SU-DHL-6 (cell line): Measurements from ENCODE around the gene DSP.
A peak's percentile ranks its signal among the peaks of the same experiment; 100 is the strongest.

Experiments
- H2AFZ ChIP-seq: fragments of 200-600 bp; sonication (generic); 2 replicates; pipeline ENCODE4 v1.6.1; 2014; ENCODE audit warnings: low read depth, mild to moderate bottlenecking, moderate library complexity, mixed read lengths, antibody characterized with exemption, low read length; ENCODE audit not compliant: severe bottlenecking
- H3F3A ChIP-seq: fragments of 200-600 bp; shearing (Covaris generic); 2 replicates; pipeline ENCODE4 v1.6.0; 2016; ENCODE audit warnings: antibody characterized with exemption, mild to moderate bottlenecking; ENCODE audit not compliant: insufficient read depth
- H3K27ac ChIP-seq: fragments of 200-600 bp; sonication (generic); 2 replicates; pipeline ENCODE4 v1.5.1; 2016; ENCODE audit warnings: low read depth, mild to moderate bottlenecking, low read length, moderate library complexity, mixed read lengths
- H3K27me3 ChIP-seq: fragments of 200-600 bp; sonication (generic), shearing (Covaris generic); 2 replicates; pipeline ENCODE4 v1.6.0; 2014; ENCODE audit warnings: mild to moderate bottlenecking, low read length
- H3K36me3 ChIP-seq: fragments of 200-600 bp; sonication (generic); 2 replicates; pipeline ENCODE4 v1.6.1; 2014; ENCODE audit warnings: mild to moderate bottlenecking, low read length, mixed read lengths
- H3K4me2 ChIP-seq: fragments of 300-600, 200-600 bp; shearing (Covaris generic), sonication (generic); 2 replicates; pipeline ENCODE4 v1.6.0; 2014; ENCODE audit warnings: low read length, low read depth, mild to moderate bottlenecking; ENCODE audit not compliant: poor library complexity, severe bottlenecking
- H3K4me3 ChIP-seq: fragments of 200-600 bp; sonication (generic); 2 replicates; pipeline ENCODE4 v1.5.1; 2014; ENCODE audit warnings: antibody characterized with exemption, low read length, mild to moderate bottlenecking, mixed read lengths; ENCODE audit not compliant: insufficient read depth, poor library complexity, severe bottlenecking
- H3K79me2 ChIP-seq: fragments of 200-600 bp; sonication (generic); 2 replicates; pipeline ENCODE4 v1.6.1; 2014; ENCODE audit warnings: mild to moderate bottlenecking, low read length, moderate library complexity; ENCODE audit not compliant: insufficient read depth
- H3K9ac ChIP-seq: fragments of 200-600 bp; sonication (generic); 2 replicates; pipeline ENCODE4 v1.7.0; 2014; ENCODE audit warnings: mild to moderate bottlenecking, low read length
- H3K9me2 ChIP-seq: fragments of 200-600 bp; sonication (generic); replicated peaks from 2 replicates; pipeline ENCODE4 v1.6.1; 2014; ENCODE audit warnings: low read length; ENCODE audit not compliant: insufficient read depth
- H3K9me3 ChIP-seq: fragments of 200-600 bp; sonication (generic); 2 replicates; pipeline ENCODE4 v1.6.1; 2014; ENCODE audit warnings: low read length, mixed read lengths; ENCODE audit not compliant: insufficient read depth
- H4K20me1 ChIP-seq: fragments of 200-600 bp; sonication (generic); 2 replicates; pipeline ENCODE4 v1.6.1; 2014; ENCODE audit warnings: low read depth, mild to moderate bottlenecking, antibody characterized with exemption, low read length, moderate library complexity, mixed read lengths
- CTCF ChIP-seq: fragments of 200-600 bp; sonication (generic); IDR thresholded peaks from one replicate; pipeline ENCODE4 v1.5.1; 2017; ENCODE audit warnings: antibody characterized with exemption, mild to moderate bottlenecking, low read length, moderate library complexity; ENCODE audit not compliant: insufficient read depth, poor library complexity, severe bottlenecking
- EZH2phosphoT487 ChIP-seq: fragments of 200-600 bp; sonication (generic), shearing (Covaris generic); conservative IDR thresholded peaks from 2 replicates; pipeline ENCODE4 v1.6.1; 2018; ENCODE audit warnings: mild to moderate bottlenecking, antibody characterized with exemption, low read length, moderate library complexity, mixed read lengths

Gene DSP

DNA sequence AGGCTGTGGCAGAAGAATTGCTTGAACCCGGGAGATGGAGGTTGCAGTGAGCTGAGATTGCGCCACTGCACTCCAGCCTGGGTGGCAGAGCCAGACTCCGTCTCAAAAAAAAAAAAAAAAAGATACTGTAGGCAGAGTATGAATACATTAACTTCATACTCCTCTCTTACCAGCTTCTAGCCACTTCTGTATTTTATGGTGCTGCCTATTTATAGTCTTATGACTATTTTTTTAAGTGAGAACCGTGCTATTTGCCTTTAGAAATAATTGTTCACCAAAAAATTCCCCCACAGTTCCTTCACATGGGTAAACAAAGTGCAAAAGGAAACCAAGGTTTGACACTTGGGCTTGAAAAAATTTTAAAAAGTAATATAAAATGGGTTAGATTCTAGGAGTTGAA, 47.0 kb downstream of the DSP start:
- Histone ChIP-seq H3K9ac (no peak overlapping the region), H3K79me2 (peaks cover 33% of the 10 kb centered on the region), H2AFZ (peak overlapping the region; percentile 93), H3K4me3 (no peak overlapping the region), H3K9me2 (no peaks in the 10 kb centered on the region), H3K4me2 (no peak overlapping the region), H3K27me3 (no peaks in the 10 kb centered on the region), H3K27ac (no peak overlapping the region), H4K20me1 (peaks cover 26% of the 10 kb centered on the region), H3K36me3 (peaks cover 5% of the 10 kb centered on the region; the same call in 1 of the 2 replicates), H3K9me3 (no peaks in the 10 kb centered on the region), H3F3A (no peaks in the 10 kb centered on the region)
- TF ChIP-seq EZH2phosphoT487 (no peak), CTCF (no peak)

DNA sequence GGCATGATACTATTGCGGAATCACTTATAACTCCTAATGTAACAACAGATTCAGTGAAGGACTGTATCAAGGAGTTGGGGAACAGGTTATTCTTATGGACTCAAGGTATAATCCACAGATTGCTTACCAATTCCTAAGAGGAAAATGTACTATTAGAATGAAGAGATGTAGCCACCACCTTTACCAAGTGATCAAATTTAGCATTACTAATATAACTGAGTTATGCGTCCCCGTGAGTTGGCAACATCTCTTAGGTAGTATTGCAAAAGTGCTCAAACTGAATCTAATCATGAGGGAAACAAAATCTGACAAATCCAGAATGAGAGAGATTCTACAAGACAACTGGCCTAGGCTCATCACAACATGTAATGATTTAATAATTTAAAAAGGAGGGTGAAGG, 47.8 kb downstream of the DSP start:
- Histone ChIP-seq H3K4me3 (peak overlapping the region; percentile 94), H2AFZ (peak overlapping the region; percentile 93), H3K4me2 (peak overlapping the region; percentile 84), H3K9ac (peak overlapping the region; percentile 91), H3K36me3 (peaks cover 13% of the 10 kb centered on the region), H3K9me2 (no peaks in the 10 kb centered on the region), H3F3A (no peaks in the 10 kb centered on the region), H4K20me1 (peaks cover 26% of the 10 kb centered on the region), H3K27me3 (no peaks in the 10 kb centered on the region), H3K9me3 (no peaks in the 10 kb centered on the region), H3K27ac (no peak overlapping the region), H3K79me2 (peaks cover 34% of the 10 kb centered on the region)
- TF ChIP-seq CTCF, result no peak
- TF ChIP-seq EZH2phosphoT487, result no peak

GRCh38 chr6:7589949-7590917, 48.8 kb downstream of the DSP start, which contains the start of gene SNRNP48:
Gene SNRNP48 (plus strand): TSS chr6:7590198. CDS start chr6:7590258, 60 bp downstream.
- Histone ChIP-seq H3K79me2 (peaks cover 36% of the 10 kb centered on the region), H3K4me2 (peak within 1 kb of the TSS; percentile 84), H3K9me3 (no peaks in the 10 kb centered on the region), H3K36me3 (peaks cover 23% of the 10 kb centered on the region), H3K9me2 (no peaks in the 10 kb centered on the region), H3K27me3 (no peaks in the 10 kb centered on the region), H3F3A (no peaks in the 10 kb centered on the region), H4K20me1 (peaks cover 26% of the 10 kb centered on the region), H3K9ac (peak within 1 kb of the TSS; percentile 91), H3K27ac (peak within 1 kb of the TSS; percentile 17), H3K4me3 (peak within 1 kb of the TSS; percentile 94), H2AFZ (peak within 1 kb of the TSS; percentile 93)
- TF ChIP-seq CTCF (no peak), EZH2phosphoT487 (no peak)
